Astrocyte of the spinal cord (primary cell): Measurements from ENCODE around the gene POMT2.
"Not testable (repeated sequence)": the region's sequence is repeated elsewhere in the genome, so short reads cannot be mapped to it uniquely, and the experiment has no call there.

Experiments used
- DNase-seq: peaks from one replicate; pipeline ENCODE4 v3.0.0; 2011; ENCODE audit warnings: low read depth, low spot score
- H3K4me3 ChIP-seq: 2 replicates; pipeline ENCODE4 v1.5.1; 2011; ENCODE audit warnings: low read depth, mild to moderate bottlenecking, low read length, moderate library complexity
- in situ Hi-C: cut with HindIII; loops from 2 replicates; pipeline ENCODE4 v1.10.0; 2017; ENCODE audit warnings: low sequenced_read_pairs
- TF ChIP-seq, protein P1 (sequence below): IDR thresholded peaks from 2 replicates; pipeline ENCODE4 v1.5.1; 2012; ENCODE audit warnings: low read depth, mild to moderate bottlenecking, low read length, inconsistent platforms

POMT2 gene

DNA sequence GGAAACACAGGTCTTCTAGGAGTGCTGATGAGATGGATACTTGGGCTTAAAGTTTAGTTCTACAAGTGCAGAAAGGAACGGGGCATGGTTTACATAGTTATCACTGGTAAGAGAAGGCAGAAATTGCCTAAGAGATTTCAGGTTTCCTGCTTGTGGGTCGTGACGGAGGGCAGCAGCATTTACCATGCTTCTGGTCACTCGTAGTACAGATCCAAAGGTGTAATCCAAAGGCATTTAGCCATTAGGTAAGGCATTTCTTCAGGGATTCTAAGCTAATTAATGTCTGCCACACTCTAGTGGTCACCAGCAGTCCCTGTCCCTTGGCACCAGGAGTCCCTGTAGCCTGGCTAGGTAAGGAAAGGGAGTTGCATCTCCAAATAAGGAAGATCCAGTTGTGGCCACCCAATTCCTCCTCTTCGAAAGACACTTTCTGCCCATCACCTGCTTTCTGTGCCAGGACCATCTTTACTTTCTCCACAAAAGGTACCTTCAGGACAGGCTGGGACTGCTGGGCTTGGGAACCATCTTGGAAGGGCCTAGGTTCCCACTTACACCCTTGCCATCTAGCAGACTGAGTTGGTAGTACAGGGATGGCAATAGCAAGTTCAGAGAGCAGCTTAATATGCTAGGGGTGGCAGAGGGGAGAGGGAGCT lies 1.7 kb upstream of the POMT2 start:
- peak overlapping the region; percentile 81 for H3K4me3 ChIP-seq
- no peak for DNase-seq
- TF ChIP-seq, protein P1, sequence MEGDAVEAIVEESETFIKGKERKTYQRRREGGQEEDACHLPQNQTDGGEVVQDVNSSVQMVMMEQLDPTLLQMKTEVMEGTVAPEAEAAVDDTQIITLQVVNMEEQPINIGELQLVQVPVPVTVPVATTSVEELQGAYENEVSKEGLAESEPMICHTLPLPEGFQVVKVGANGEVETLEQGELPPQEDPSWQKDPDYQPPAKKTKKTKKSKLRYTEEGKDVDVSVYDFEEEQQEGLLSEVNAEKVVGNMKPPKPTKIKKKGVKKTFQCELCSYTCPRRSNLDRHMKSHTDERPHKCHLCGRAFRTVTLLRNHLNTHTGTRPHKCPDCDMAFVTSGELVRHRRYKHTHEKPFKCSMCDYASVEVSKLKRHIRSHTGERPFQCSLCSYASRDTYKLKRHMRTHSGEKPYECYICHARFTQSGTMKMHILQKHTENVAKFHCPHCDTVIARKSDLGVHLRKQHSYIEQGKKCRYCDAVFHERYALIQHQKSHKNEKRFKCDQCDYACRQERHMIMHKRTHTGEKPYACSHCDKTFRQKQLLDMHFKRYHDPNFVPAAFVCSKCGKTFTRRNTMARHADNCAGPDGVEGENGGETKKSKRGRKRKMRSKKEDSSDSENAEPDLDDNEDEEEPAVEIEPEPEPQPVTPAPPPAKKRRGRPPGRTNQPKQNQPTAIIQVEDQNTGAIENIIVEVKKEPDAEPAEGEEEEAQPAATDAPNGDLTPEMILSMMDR, result no peak
- in situ Hi-C loops, result no loop called here

DNA sequence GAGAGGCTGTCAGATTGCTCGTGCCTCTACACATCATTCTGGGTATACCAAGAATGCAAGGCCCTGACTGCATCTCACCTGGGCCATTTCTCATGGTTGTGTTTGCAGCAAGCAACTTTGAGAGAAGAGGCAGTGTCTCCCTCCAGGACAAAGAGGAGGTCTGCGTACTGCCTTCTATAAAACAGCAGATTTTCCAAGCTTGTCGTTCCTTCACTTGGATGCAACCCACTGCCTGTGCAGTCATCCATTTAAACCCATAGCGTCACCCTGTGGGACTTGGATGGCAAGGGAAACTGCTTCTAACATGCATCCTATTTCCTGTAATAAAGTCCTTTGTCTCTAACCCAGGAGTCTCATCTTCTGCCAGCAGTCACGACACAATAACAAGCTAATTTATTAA lies 1.3 kb downstream of the POMT2 start:
- TF ChIP-seq, protein P1, result no peak
- no peak overlapping the region for H3K4me3 ChIP-seq
- no peak for DNase-seq
- in situ Hi-C loops, result no loop called here

DNA sequence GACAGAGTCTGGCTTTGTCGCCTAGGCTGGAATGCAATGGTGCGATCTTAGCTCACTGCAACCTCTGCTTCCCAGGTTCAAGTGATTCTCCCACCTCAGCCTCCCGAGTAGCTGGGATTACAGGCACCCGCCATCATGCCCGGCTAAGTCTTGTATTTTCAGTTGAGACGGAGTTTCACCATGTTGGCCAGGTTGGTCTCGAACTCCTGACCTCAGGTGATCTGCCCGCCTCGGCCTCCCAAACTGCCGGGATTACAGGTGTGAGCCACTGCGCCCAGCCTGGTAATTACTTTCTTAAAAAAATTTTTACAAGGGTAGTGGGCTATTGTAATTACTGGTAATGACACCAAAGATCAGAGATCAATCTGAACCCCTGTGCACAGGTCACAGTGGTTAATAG lies 1.9 kb downstream of the POMT2 start:
- H3K4me3 ChIP-seq, in situ Hi-C loops, DNase-seq: not testable (repeated sequence)

GRCh38 chr14:77318006-77318553 lies 2.6 kb downstream of the POMT2 start:
- no peak for DNase-seq
- in situ Hi-C loops, result no loop called here

GRCh38 chr14:77316872-77317301 lies 3.8 kb downstream of the POMT2 start:
- DNase-seq, result no peak
- no peak overlapping the region for H3K4me3 ChIP-seq
- TF ChIP-seq, protein P1, result no peak
- in situ Hi-C loops, result no loop called here

More at GRCh38 chr14:77318006-77318553, 2.6 kb downstream of the POMT2 start:
- TF ChIP-seq, protein P1, result no peak
- H3K4me3 ChIP-seq, result no peak overlapping the region

GRCh38 chr14:77316195-77316505 lies 4.5 kb downstream of the POMT2 start:
- H3K4me3 ChIP-seq, result no peak overlapping the region
- no peak for DNase-seq
- in situ Hi-C loops, result no loop called here
- TF ChIP-seq, protein P1, result no peak

DNA sequence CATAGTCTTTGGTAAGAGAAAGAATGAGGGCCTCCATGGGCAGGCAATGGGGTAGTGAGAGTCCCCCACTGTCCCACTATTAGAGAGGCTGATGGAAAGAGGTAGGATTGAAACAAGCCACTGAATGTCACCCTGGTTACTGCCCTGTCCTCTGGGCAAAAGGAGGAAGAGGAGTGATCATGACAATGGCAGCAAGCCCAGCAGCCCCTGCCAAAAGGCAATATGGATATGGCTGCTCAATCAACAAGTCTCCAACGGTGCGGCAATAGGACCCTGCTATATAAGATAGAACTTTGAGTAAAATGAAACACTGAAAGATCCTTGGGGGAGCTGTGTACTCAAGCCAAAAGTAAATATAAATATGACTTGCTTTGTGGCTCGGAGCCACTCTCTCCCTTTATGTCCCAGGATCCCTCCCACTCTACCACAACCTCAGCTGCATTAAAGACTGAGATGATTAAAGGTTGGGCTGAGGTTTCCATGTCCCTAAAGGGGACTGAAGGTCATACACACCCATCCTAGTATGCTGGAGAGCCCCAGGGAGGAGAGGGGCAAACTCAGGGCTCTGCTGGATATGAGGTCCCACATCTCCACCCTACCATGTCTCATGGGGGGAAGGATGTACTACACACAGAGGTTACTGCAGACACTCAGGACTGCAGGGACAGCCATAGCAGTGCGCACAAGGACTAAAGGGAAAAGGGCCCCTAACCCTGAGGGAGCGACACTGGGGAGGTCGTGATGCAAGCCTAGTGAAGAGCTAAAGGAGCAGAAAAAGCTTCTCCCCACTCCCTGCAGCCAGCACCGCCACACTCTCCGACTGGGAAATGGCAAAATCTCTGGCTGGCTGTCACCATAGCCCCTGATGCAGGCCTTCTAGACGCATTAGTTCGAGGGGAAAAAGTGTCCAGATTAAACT lies 5.9 kb downstream of the POMT2 start:
- H3K4me3 ChIP-seq, result no peak overlapping the region
- in situ Hi-C loops, result no loop called here
- TF ChIP-seq, protein P1, result no peak
- no peak for DNase-seq
